GM12873 (cell line): Measurements from ENCODE around the gene RSPO4.
A peak's percentile ranks its signal among the peaks of the same experiment; 100 is the strongest.

Experiments used
- CTCF ChIP-seq: IDR thresholded peaks from 2 replicates; pipeline ENCODE4 v1.5.1; 2012; ENCODE audit warnings: low read depth, mild to moderate bottlenecking, moderate library complexity, low read length, control low read depth; ENCODE audit not compliant: insufficient read depth; ENCODE audit errors: missing control alignments

RSPO4 gene

DNA sequence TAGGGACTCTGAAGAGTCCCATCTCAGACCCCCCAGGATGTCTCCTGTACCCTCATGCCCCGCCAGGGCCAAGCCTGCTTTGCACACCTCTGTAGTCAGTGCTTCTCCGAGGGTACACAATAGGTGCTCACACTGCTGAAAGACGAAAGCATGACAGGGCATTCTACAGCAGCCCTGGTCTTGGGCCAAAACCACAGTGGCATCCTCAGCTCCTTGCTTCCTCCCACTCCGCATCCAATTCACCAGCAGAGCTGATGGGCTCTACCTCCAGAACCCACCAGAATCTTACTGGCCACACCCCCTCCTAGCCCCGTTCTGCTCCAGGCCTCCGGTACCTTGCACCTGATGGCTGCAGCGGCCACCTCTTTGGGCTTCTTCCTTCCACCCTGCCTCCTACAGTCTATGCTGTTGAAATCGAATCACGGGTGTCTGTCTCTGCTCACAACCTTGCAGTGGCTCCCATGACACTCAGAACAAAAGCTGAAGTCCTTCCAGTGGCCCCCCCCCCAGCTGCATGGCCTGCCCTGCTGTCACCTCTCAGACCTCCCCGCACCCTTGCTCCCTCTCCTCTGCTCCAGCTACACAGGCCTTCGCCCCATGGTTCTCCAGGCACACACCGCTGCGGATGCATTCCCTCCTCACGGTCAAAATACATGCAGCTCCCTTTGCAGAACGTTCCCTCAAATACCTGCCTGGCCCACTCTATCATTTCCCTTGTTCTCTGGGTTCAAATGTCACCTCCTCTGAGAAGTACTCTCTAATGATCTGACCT lies 87.2 kb downstream of the RSPO4 start:
- TF ChIP-seq CTCF = no peak

- no peak for TF ChIP-seq CTCF
Measured at GRCh38 chr20:913306-913849, 88.7 kb downstream of the RSPO4 start.

- TF ChIP-seq CTCF = peak; percentile 15
Measured at GRCh38 chr20:911882-912600, 90.1 kb downstream of the RSPO4 start.

DNA sequence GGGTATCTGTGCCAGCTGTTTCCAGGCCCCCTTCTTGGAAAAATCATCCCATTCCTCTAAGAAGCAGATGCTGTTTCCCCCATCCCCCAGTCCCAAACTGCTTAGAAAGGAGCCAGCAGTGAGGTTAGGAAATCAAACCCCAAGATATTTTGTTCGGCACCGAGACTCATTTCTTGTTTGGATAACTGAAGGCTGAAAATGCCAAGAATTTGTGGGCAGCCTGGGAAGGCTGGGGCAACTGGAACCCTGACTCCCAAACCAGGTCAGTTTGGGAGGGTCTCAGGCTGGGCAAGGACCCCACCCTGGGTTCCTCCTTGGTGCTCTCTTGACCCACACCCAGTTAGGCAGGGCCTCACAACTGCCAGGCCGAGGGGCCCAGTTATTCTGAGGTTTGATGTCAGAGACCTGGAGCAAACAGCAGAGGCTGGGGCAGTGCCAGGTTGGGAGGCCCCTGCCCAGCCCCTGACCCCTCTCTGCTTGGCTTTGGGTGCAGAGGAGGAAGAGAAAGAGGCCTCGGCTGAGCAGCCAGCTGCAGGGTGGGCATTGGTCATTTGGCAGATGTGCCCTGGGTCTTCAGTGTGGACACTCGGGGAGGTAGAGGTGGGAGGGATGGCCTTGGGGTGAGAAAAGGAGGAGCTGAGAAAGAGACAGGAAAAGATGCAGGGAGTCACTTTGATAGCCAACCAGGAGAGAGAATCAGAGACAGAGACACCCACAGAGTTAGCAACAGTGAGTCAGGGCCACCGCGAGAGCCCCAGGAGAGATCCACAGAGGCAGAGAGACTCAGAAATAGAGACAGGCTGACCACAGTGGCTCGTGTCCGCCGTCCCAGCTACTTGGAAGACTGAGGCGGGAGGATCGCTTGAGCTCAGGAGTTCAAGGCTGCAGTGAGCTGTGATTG lies 91.0 kb downstream of the RSPO4 start:
- TF ChIP-seq CTCF = no peak

DNA sequence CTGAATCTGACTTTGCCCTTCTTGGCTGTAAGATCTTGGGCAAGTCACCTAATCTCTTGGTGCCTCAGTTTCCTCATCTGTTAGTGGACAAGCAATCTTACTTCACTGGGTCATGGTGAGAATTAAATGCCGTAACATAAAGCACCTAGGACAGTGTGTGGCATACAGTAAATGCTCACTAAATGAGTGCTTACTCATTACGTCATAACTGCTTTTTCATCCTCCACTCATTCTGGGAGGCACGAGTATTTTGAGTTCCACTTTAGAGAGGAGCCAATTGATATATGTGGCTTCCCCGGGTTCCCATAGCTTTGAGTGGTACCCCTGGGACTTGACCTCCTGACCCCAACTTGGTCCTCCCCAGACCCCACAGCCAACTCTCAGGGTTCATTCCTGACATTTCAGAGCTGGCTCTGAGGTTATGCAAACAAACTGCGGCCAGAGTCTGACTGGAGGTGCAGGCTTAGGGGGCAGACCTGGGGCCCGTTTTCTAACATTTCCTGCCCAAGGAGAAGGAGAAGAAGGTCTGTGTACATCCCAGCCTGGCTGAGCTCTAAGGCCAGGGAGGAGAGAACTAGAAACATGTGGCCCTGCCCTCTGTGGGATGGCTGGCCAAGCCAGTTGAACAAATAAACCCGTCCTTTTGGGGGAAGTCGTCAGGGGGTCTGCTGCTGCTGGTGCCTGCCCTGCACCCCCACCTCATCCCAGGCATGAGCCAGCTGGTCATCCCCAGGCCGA lies 91.8 kb downstream of the RSPO4 start:
- no peak for TF ChIP-seq CTCF

- TF ChIP-seq CTCF = no peak
Measured at GRCh38 chr20:909641-910040, 92.5 kb downstream of the RSPO4 start.
